Myocyte (in vitro differentiated cells): ENCODE data around the gene SFI1. TPM values are rescaled to one million over a fixed set of nuclear protein-coding genes. Genes with fewer than 3 reads are reported as not detected.
"Not testable (repeated sequence)": the region's sequence is repeated elsewhere in the genome, so short reads cannot be mapped to it uniquely, and the experiment has no call there.

ENCODE experiments used
- DNase-seq: peaks from one replicate; pipeline ENCODE4 v3.0.0-alpha.2; 2012; ENCODE audit warnings: low read depth
- total RNA-seq: library from RNA; depleted of rRNA; stranded (reverse); fragments of >200 nt; gene quantifications from 2 replicates; pipeline ENCODE4 v1.2.3, GENCODE V29; 2014

The SFI1 gene
- total RNA-seq, 1 donor from 2014 or later: 4.0 TPM

DNA sequence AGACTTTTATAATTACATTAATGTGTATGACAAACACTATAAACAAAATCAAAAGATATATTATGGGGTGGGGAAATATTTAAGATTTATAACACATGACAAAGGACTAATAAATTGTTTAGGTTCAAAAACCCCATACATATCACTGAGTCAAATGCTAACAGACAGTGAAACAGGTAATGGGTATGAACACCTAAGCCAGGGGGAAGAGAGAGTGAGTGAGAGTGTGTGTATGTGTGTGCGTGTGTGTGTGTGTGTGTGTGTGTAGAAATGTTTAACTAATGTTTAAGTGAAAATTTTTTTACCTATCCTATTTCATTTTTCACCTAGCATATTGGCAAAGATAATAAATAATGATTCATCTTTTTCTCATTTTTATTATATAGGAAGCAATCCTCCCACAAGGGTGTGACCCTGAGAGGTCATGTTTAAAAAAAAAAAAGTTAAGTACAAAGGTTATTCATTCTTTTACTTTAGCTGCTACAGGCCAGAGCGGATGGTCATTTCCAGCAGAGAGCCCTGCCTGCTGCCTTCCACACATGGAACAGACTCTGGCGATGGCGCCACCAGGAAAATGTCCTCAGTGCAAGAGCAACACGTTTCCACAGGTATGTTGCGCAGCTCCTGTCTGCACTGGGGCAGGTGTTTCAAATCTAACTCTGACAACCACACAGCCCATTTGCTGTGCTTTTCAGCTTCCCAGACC is 92.8 kb downstream of the SFI1 start:
- no peak for DNase-seq

- DNase-seq: not testable (repeated sequence)
Observed at GRCh38 chr22:31590161-31590560, 93.8 kb downstream of the SFI1 start.

DNA sequence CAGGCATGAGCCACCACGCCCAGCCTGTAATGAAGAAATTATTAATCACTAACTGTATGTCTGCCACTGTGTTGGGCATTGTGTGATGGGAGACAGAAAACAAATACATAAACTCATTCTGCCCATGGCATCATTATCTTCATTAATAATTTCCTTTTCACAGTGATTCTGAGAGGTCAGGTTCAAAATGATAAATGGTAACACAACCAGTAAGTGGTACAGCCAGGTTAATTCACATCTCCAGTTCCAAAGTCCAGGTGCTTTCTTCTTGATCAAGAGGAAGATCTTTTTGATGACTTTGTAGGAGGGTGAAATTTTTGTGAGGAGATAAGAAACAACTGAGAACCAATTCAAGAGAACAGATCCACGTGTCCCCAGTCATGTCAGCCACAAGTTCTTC is 98.9 kb downstream of the SFI1 start:
- DNase-seq: no peak

DNA sequence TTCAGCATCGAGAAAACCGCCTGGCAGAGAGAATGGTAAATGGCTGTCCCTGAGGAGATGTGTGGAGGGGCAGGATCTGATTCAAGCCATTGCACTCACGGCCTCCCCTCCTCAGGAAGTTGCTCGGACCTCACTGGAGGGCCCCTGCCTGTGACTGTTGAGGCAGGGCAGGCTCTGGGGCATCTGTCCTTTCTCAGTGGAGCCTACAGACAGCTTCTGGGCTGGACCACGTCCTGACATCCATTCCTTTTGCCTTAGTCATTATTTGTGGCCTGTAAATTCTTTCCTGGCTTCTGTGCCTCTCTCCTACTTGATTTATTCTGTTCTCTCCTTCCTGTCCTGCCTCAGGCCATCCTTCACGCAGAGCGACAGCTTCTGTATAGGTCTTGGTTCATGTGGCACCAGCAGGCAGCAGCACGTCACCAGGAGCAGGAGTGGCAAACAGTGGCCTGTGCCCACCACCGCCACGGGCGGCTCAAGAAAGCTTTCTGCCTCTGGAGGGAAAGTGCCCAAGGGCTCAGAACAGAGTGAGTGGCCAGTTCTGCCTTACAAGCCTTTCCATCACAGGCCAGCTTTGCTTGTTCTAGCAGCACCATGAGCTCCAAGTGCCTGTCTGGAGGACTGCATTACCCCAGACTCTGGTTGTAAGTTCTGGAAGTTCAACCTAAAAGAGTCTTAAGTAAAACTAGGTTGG is 106.1 kb downstream of the SFI1 start:
- peak; percentile 84 for DNase-seq

DNA sequence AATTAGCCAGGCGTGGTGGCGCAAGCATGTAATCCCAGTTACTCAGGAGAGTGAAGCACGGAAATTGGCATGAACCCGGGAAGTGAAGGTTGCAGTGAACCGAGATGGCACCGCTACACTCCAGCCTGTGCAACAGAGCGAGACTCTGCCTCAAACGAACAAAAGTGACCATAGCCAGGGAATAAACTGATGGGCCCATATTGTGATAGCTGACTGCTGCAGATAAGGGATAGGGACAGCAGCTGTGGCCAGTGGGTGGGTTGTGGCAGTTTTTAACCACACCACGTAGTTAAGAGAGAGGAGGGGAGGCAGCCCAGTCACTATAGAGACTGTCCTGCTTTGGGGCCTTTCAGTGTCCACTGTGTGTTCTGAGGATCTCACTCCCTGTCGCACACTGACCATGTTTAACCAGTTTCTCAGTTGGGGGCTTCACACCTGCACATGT is 106.8 kb downstream of the SFI1 start:
- peak; percentile 56 for DNase-seq

- DNase-seq: no peak
Observed at GRCh38 chr22:31603574-31603973, 107.2 kb downstream of the SFI1 start.

DNA sequence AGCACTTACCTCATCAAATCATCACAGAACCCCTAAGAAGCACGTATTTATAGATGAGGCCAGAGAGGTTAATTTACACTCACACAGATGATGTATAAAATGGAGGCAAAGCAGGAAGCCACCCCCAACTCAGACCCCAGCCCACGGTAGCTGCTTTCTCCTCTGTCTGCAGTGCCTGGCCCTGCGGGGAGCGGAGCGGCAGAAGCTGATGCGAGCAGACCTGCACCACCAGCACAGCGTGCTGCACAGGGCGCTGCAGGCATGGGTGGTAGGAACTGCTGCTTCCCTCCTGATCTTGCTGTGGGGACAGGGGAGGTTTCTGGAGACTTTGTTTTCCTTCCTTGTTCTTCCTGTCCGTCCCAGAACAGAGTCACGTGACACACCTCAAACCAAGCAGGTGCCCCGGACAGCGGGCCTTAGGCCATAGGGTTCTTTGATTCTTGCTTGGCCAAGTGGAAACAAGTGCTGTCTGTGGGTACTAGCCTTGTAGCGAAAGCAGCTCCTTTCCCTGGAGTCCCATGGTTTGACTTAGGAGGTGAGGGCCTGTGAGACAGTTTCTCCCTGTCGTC is 107.9 kb downstream of the SFI1 start:
- no peak for DNase-seq

DNA sequence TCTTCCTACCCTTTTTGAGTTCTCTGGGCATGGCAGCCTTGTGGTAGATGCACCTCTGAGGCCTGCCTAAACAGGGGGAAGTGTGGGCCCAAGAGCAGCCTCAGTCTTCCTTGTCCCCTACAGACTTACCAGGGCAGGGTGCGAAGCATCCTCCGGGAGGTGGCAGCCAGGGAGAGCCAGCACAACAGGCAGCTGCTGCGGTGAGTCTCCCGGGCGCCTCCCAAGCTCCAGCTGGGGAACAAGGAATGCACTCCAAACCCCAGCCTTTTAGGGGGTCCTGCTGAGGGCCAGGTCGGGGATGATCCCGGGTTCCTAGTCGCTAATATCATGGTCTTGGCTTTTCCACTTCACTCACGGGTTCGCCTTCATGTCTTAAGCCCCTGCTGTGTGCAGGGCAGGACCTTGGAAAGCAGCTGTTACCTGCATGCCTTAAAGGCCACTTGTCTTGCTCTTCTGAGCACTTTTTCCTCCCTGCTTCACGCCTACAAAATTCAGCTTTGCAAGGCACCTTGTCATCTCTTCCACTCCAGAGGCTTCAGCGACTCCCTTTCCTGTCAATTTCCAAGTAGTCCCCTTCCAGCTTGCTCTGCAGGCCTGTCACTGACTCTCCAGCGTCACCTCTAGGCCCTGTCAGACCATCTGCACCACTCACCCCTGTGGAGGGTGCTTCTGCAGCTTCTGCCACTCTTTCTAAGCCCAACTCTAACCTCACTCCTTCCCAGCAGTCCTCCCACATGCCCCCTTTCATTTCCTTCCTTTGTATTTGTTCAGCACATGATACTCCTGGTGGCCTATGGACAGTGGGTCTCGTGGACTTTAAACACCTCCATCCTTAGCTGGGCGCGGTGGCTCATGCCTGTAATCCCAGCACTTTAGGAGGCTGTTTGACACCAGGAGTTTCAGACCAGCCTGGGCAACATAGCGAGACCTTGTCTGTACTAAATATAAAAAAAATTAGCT is 108.7 kb downstream of the SFI1 start:
- no peak for DNase-seq

DNA sequence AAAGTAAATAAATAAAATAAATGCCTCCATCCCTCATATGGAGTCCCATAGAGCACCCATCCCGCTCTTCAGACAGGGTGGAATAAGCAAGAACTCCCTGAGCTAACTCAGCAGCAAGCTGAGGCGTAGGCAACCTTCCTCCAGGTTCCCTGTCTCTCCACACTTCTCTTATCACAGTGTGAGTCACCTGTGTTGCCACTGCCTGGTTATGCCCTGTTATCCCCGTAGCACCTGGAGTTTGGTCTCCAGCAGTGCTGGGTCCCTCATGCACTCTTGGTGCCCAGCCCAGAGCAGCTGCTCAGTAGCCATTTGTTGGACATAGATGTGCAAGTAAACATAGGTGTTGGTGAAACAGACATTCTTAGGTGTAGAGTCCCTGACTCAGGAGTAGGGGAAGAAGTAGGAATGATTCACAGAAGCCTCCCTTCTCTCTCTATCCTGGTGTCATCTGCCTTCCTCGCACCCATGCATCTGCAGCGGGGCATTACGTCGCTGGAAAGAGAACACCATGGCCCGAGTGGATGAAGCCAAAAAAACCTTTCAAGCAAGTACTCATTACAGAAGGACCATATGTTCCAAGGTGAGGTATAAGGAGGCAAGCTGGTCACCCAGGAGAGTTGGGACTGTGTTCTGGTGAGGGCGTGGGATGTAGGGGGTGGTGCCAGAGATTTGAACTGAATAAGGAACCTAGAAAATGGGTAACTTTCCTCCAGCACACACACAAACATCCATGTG is 109.7 kb downstream of the SFI1 start:
- DNase-seq: no peak

- DNase-seq: no peak
Observed at GRCh38 chr22:31607696-31608095, 111.4 kb downstream of the SFI1 start.

DNA sequence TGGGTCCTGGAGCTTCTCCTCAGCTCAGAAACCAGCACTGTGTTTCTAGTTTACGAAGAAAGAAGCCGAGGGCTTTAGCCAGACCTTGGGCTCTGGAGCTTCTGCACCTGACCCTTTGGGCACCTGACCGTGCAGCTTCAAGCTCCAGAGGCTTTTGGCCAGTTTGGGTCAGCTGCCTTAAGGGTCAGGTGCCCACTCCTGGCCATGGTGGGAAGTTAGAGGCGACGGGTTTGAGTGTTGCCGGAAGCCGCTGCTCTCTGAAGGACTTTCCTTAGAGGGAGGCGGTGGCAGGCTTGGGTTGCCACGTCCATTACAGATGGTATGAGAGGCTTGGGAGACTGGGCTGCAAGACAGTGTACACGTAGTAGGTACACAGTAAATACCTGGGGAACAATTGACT is 113.4 kb downstream of the SFI1 start:
- no peak for DNase-seq

GRCh38 chr22:31610611-31611010 is 114.3 kb downstream of the SFI1 start:
- DNase-seq: no peak

DNA sequence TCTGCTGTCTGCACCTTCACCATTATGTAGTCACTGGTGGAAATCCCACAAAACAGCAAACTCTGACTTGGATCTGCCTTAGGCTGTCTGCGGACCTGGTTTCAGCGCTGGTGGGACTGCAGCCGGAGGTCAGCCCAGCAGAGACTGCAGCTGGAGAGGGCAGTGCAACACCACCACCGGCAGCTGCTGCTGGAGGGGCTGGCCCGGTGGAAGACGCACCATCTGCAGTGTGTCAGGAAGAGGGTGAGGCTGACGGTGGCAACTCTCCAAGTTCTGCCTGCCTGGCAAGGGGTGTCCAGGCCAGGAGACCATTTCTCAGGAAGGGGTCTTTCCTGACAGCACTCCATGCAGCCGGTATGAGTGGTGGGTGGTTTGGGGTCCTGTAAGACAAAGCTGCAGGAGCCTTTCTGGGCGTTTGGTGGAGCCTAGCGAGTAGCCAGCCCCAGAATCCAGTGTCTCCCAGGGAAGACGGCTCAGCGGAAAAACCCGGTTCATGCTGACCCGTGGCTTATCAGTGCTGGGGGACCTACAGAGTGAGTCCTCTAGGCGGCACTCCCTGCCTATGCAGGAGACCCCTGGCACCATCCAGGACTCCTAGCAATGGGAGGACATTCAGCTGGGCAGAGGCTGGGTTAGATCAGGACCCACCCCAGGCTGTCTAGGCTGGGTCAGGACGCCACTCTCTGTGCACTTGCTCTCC is 114.9 kb downstream of the SFI1 start:
- DNase-seq: peak; percentile 82

DNA sequence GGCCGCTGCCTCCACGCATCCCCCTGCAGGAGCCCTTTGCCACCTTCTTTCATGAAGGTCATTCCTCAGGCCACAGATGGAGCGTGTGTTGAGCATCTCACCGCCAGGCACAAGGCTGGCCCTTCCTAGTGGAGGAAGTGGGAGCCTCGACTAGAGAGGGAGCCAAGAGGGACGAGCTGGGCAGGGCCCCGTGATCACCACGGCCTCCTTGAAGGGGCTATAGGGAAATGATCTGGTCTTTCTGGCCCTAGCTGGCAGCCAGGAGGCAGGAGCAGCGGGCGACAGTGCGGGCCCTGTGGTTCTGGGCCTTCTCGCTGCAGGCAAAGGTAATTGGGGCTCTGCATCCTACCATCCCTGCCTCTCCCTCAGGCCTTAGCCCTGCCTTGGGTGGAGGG is 116.6 kb downstream of the SFI1 start:
- DNase-seq: no peak

DNA sequence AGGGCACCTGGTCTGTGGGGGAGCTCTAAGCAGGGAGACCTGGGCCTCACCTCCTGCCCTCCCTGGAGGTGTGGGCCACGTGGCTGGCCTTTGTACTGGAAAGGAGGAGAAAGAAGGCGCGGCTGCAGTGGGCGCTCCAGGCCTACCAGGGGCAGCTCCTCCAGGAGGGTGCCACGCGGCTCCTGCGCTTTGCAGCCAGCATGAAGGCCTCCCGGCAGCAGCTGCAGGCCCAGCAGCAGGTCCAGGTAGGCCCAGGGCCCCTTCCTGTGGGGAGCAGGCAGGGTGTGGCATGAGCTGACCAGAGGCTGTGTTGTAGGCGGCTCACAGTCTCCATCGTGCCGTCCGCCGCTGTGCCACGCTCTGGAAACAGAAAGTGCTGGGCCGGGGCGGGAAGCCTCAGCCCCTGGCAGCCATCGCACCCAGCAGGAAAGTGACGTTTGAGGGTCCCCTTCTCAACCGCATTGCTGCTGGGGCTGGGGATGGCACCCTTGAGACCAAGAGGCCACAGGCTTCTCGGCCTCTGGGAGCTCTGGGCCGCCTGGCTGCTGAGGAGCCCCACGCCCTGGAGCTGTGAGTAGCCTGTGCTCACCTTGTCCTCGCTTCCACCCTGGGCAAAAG is 117.1 kb downstream of the SFI1 start:
- DNase-seq: no peak

- DNase-seq: no peak
Observed at GRCh38 chr22:31613904-31614296, 117.6 kb downstream of the SFI1 start.

DNA sequence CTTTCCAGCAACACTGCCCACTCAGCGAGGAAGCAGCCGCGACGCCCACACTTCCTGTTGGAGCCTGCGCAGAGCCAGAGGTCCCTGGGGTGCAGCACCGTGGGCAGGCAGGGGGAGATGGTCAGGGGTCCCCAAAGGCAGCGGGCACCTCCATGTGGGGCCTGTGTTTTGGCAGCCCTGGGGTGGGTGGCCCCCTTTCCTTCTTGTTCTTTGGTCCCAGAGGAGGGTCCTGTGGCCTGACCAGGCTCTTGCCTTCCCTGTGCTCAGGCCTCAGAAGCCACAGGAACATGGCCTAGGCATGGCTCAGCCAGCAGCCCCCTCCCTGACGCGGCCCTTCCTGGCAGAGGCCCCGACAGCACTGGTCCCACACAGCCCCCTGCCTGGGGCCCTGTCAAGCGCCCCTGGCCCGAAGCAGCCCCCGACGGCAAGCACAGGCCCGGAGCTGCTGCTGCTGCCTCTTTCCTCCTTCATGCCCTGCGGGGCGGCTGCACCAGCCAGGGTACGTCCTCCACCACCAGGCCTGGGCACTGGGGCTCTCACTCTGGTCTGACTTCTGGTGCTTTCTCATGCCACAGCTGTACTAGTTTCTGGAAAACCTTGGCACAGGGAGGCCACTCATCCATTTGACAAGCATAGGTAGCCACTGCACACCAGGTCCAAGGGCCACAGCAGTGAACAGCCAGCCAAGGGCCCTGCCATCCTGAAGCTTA is 118.6 kb downstream of the SFI1 start:
- DNase-seq: no peak

DNA sequence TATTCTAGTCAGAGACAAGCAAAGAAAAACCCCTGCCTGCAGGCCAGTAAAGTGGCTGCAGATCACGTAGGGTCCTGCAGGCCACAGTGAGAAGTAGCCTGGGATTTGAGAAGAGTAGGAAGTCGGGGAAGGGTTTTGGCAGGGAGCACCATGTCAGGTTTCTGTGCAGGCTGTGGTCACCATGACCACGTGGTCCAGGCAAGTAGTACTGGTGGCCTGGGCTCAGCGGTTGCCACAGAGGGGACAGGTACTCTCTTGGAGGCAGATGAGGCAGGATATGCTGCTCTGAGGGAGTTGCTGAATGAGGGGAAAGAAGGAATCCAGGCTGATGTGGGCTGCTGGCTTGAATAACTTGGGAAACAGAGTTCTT is 119.1 kb downstream of the SFI1 start:
- peak; percentile 59 for DNase-seq

GRCh38 chr22:31615940-31616314 is 119.6 kb downstream of the SFI1 start:
- DNase-seq: peak; percentile 97
